Tibial artery (tissue), 4 donors: ENCODE data around the gene URGCP.
A peak's percentile ranks its signal among the peaks of the same experiment; 100 is the strongest.

Source experiments
- DNase-seq, 2 donors: peaks; one replicate each; pipeline ENCODE4 v3.0.0-alpha.2; 2019
- H3K27ac ChIP-seq, 2 donors: fragments of 200-600 bp; sonication (generic) in 1 of 2; 1 replicate in 1 of 2; 2 replicates in 1 of 2; pipeline ENCODE4 v1.5.1; 2018 to 2019; ENCODE audit warnings: mild to moderate bottlenecking in 1 of 2
- H3K27me3 ChIP-seq, 2 donors: fragments of 200-600 bp; sonication (generic) in 1 of 2; one replicate each; pipeline versions ENCODE4 v1.5.1 to v1.6.0; 2016 to 2019
- H3K36me3 ChIP-seq, 3 donors: fragments of 200-600 bp; sonication (generic) in 2 of 3; one replicate each; pipeline ENCODE4 v1.5.1; 2016 to 2019; ENCODE audit warnings: mild to moderate bottlenecking in 2 of 3
- H3K4me1 ChIP-seq, 4 donors: fragments of 200-600 bp; sonication (generic) in 2 of 4; 1 replicate in 3 of 4; 2 replicates in 1 of 4; pipeline ENCODE4 v1.5.1; 2016 to 2019
- H3K4me3 ChIP-seq, 2 donors: fragments of 200-600 bp; sonication (generic) in 1 of 2; 1 replicate in 1 of 2; 2 replicates in 1 of 2; pipeline ENCODE4 v1.5.1; 2018 to 2019; ENCODE audit warnings: mild to moderate bottlenecking in 2 of 2
- H3K9me3 ChIP-seq, 3 donors: fragments of 200-600 bp; sonication (generic) in 1 of 3; one replicate each; pipeline ENCODE4 v1.5.1; 2016 to 2019
- CTCF ChIP-seq, 2 experiments: fragments of 200-600 bp in 1 of 2; fragments of 450-650 bp in 1 of 2; IDR thresholded peaks; one replicate each; pipeline ENCODE4 v1.5.1; 2017 to 2019; ENCODE audit warnings: antibody characterized with exemption in 2 of 2, mild to moderate bottlenecking in 1 of 2, moderate library complexity in 1 of 2
- intact Hi-C: fragments of 100-400 bp; cut with DNase I; formaldehyde crosslinking; loops from one replicate; pipeline ENCODE4 v1.15.0; 2023; ENCODE audit warnings: low total_unique reads

The URGCP gene

GRCh38 chr7:43884209-43884608 lies 22.2 kb downstream of the URGCP start:
- Histone ChIP-seq H3K27ac (no peak overlapping the region), H3K4me3 (no peak overlapping the region), H3K27me3 (no peaks in the 10 kb centered on the region), H3K36me3 (peaks cover 33 to 69% (median 49%) of the 10 kb centered on the region in 3 donors), H3K9me3 (no peaks in the 10 kb centered on the region), H3K4me1 (peaks cover 0 to 24% (median 8%) of the 10 kb centered on the region in 4 donors)
- intact Hi-C loops = no loop called here
- DNase-seq = no peak
- no peak for TF ChIP-seq CTCF (IDR thresholded peaks at IDR 0.05)

- no peak for DNase-seq
- no peak overlapping the region for H3K27ac ChIP-seq
- no peak for TF ChIP-seq CTCF (IDR thresholded peaks at IDR 0.05)
- no peaks in the 10 kb centered on the region for H3K9me3 ChIP-seq
- no peaks in the 10 kb centered on the region for H3K27me3 ChIP-seq
- intact Hi-C loops = no loop called here
- no peak overlapping the region for H3K4me3 ChIP-seq
- H3K4me1 ChIP-seq = peaks cover 0 to 31% (median 14%) of the 10 kb centered on the region in 4 donors
- peaks cover 55 to 89% (median 75%) of the 10 kb centered on the region in 3 donors for H3K36me3 ChIP-seq
Observed at GRCh38 chr7:43880596-43880995, 25.8 kb downstream of the URGCP start.

- peak overlapping the region; percentile 41 to 47 for H3K27ac ChIP-seq
- intact Hi-C loops = no loop called here
- peaks cover 54 to 89% (median 68%) of the 10 kb centered on the region in 3 donors for H3K36me3 ChIP-seq
- H3K4me3 ChIP-seq = no peak overlapping the region
- no peaks in the 10 kb centered on the region for H3K27me3 ChIP-seq
- no peak for TF ChIP-seq CTCF (IDR thresholded peaks at IDR 0.05)
- DNase-seq = no peak
- H3K9me3 ChIP-seq = no peaks in the 10 kb centered on the region
- H3K4me1 ChIP-seq = peaks cover 0 to 31% (median 14%) of the 10 kb centered on the region in 4 donors
Observed at GRCh38 chr7:43879477-43879876, 26.9 kb downstream of the URGCP start.

- no peak for TF ChIP-seq CTCF (IDR thresholded peaks at IDR 0.05)
- H3K9me3 ChIP-seq = no peaks in the 10 kb centered on the region
Observed at GRCh38 chr7:43878867-43879266, 27.5 kb downstream of the URGCP start.

GRCh38 chr7:43877968-43878864 lies 28.2 kb downstream of the URGCP start:
- Histone ChIP-seq H3K4me3 (no peak overlapping the region), H3K27ac (peak overlapping the region; percentile 41 to 47), H3K27me3 (no peaks in the 10 kb centered on the region), H3K4me1 (peaks cover 0 to 37% (median 16%) of the 10 kb centered on the region in 4 donors), H3K36me3 (peaks cover 49 to 78% (median 65%) of the 10 kb centered on the region in 3 donors), H3K9me3 (no peaks in the 10 kb centered on the region)
- TF ChIP-seq CTCF (IDR thresholded peaks at IDR 0.05) = no peak
- intact Hi-C loops = no loop called here
- DNase-seq = no peak

More at GRCh38 chr7:43878867-43879266, 27.5 kb downstream of the URGCP start:
- H3K27ac ChIP-seq = peak overlapping the region; percentile 41 to 47
- H3K4me1 ChIP-seq = peaks cover 0 to 31% (median 14%) of the 10 kb centered on the region in 4 donors
- H3K4me3 ChIP-seq = no peak overlapping the region
- DNase-seq = no peak
- H3K27me3 ChIP-seq = no peaks in the 10 kb centered on the region
- intact Hi-C loops = no loop called here
- peaks cover 51 to 84% (median 65%) of the 10 kb centered on the region in 3 donors for H3K36me3 ChIP-seq
